Measurements from ENCODE around the gene ANAPC16.
"Not testable (repeated sequence)": the region's sequence is repeated elsewhere in the genome, so short reads cannot be mapped to it uniquely, and the experiment has no call there.

Gene ANAPC16

GRCh38 chr10:72211381-72211780 lies 4.4 kb upstream of the ANAPC16 start:
- DNase-seq (ENCODE audit: low read depth in 2 of 2), result not testable (repeated sequence)

- DNase-seq (ENCODE audit: low read depth in 2 of 2), result not testable (repeated sequence)
Observed at GRCh38 chr10:72211832-72212231, 4.0 kb upstream of the ANAPC16 start.

DNA sequence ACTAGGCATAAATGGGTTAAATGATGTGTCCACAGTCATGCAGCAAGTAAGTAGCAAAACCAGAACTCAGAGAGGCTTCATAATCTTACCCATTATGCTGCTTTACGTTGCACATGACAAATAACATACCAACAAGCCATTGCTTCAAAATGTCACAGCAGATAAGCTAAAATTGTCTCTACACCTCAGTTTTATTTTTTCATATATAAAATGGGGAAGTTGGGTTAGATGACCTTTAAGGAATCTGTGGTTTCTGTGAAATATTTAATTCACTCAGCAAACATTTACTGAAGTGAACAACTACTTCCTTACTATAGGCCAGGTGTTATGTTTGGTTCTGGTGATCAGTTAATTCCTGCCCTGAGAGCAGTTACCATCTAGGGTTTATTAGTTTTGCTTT lies 2.5 kb downstream of the ANAPC16 start:
- DNase-seq (ENCODE audit: low read depth in 2 of 2), result no peak

- DNase-seq (ENCODE audit: low read depth in 2 of 2), result no peak
Observed at GRCh38 chr10:72218726-72219125, 2.9 kb downstream of the ANAPC16 start.

DNA sequence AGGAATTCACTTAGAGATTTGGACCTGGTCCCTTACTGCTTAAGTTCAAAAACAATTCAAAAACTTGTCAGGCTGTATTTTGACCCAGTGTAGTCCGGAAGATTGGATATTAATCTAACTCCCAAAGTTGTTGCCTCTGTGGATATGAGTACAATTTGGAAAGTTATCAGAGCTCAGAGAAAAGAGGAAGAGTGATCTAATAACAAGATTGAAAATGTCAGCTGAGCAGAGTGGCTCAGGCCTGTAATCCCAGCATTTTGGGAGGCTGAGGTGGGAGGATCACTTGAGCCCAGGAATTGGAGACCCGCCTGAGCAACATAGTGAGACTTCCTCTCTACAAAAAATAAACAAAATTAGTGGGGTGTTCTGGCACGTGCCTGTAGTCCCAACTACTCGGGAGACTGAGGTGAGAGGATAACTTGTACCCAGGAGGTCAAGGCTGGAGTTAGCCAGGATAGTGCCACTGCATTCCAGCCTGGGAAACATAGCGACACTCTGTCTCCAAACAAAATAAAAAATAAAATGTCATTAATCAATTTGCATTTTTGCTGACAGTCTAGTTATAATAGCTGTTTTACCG lies 3.5 kb downstream of the ANAPC16 start:
- no peak for DNase-seq (ENCODE audit: low read depth in 2 of 2)

GRCh38 chr10:72220637-72221036 lies 4.8 kb downstream of the ANAPC16 start:
- no peak for DNase-seq (ENCODE audit: low read depth in 2 of 2)

DNA sequence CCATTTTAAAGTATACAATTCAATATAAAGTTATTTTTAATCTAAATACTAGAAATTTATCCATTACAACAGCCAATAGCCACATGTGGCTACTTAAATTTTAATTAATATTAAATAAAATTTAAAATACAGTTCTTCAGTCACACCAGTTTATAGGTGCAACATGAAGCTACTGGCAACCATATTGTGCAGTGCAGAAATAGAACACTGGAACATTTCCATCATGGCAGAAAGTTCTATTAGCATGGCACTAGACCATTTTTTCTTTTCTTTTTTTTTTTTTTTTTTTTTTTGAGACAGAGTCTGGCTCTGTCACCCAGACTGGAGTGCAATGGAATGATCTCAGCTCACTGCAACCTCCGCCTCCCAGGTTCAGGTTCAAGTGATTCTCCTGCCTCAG lies 5.5 kb downstream of the ANAPC16 start:
- no peak for DNase-seq (ENCODE audit: low read depth in 2 of 2)

- no peak for DNase-seq (ENCODE audit: low read depth in 2 of 2)
Observed at GRCh38 chr10:72223743-72224101, 7.9 kb downstream of the ANAPC16 start.

DNA sequence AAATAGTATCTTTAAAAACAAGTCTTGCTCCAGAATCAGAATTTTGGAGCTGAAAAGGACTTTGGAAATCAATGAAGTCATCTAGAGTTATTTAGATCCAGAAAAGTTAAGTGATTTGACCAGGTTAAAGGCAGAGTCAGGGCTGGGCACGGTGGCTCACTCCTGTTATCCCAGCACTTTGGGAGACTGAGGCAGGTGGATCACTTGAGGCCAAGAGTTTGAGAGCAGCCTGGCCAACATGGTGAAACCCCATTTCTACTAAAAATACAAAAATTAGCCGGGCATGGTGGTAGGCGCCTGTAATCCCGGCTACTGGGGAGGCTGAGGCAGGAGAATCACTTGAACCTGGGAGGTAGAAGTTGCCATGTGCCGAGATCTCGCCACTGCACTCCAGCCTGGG lies 8.4 kb downstream of the ANAPC16 start:
- DNase-seq (ENCODE audit: low read depth in 2 of 2), result not testable (repeated sequence)

DNA sequence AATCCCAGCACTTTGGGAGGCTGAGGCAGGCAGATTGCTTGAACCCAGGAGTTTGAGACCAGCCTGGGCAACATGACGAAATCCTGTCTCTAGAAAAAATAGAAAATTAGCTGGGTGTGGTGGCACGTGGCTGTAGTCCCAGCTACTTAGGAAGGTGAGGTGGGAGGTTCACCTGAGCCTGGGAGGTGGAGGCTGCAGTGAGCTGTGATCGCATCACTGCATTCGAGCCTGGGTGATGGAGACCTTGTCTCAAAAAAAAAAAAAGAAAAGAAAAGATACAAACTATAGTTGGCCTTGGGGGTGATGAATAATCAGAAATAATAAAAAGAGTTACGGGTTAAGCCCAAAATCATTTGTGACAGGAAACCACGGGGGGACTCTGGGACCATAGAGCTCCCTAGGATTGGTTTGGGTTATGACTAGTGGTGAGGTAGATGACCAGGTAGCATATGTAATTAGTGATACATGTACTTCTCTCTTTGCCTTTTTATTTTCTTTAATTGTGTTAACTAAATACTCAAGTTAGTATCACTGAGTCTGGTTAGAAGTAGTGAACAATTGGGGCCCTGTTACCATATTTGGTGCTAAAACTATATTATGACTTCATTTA lies 10.7 kb downstream of the ANAPC16 start:
- DNase-seq (ENCODE audit: low read depth in 2 of 2), result no peak

- DNase-seq (ENCODE audit: low read depth in 2 of 2), result no peak
Observed at GRCh38 chr10:72227826-72228225, 12.0 kb downstream of the ANAPC16 start.

- DNase-seq (ENCODE audit: low read depth in 2 of 2), result no peak
Observed at GRCh38 chr10:72228318-72228751, 12.5 kb downstream of the ANAPC16 start.

- no peak for DNase-seq (ENCODE audit: low read depth in 2 of 2)
Observed at GRCh38 chr10:72229261-72230251, 13.7 kb downstream of the ANAPC16 start.

DNA sequence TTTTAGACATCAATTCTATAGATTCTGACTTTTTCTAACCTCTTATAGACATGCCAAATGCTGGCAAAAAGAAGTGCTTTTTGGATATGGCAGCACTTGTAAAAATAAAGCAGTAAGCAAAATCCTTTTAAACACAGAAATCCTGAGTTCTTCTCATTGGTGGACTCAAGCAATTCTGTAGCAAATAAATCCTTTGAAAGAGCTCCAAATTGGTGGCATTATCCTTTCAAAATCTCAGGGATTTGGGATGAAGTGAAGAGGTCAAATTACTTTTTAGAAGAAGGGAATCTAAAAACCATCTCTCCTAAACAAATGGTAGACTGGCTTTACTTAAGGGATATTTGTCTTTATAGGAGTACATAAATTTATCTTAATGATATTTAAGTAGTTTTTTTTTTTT lies 17.8 kb downstream of the ANAPC16 start:
- DNase-seq (ENCODE audit: low read depth in 2 of 2), result no peak

- no peak for DNase-seq (ENCODE audit: low read depth in 2 of 2)
Observed at GRCh38 chr10:72234560-72235095, 18.8 kb downstream of the ANAPC16 start.

DNA sequence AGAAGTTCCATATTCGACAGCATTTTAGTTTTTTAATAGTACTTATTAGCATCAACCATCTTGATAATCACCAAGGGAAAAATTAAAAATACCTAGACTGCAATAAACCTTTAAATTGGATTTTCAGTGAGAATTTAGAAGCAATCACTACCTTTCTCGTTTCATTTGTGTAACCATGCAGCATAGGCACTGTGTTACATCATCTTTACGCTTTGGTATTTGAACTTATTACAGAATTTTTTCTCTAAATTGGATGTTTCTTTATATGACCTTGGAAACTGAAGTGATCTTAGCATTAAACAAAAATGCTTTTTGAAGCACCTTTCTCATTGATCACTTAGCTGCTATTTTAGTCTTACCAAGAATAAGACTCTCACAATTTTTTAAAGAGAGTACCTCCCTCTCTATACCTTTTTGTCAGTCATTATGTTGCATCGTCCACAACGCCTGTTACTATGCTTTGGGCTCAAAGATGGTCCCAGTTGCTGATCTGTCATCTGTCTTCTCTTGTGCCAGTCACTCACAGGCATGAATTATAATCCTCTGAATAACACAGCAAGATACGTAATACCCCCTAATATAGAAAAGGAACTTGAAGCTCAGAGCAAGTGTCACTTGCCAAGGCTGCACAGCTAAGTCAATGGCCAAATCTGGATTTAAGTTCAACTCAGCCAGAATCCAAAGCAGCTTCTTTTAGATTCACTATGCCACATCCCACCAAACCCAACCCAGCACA lies 19.9 kb downstream of the ANAPC16 start:
- DNase-seq (ENCODE audit: low read depth in 2 of 2), result no peak

DNA sequence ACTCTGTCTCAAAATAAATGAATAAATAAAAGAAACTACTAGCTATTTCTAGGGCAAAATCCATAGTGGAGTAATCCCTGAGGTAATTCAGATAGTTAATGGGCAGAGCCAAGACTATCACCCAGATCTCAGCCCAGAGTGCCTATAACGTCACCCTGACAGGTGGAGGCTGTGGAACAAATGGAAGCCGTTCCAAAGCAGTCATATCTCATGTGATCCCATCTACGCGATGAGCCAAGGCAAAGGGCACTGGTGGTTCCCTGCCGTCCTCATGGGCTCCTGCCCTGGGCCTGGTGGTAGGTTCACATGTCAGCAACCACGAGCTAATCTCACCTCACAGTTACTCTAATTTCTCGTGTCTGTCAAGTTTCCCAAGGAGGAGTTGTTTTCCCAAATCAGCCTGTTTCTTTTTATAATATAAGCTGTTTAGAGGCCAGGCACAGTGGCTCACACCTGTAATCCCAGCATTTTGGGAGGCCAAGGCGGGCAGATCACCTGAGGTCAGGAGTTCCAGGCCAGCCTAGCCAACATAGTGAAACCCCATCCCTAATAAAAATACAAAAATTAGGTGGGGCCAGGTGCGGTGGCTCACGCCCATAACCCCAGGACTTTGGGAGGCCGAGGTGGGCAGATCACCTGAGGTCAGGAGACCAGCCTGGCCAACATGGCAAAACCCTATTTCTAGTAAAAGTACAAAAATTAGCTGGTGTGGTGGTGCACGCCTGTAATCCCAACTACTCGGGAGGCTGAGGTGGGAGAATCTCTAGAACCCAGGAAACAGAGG lies 22.8 kb downstream of the ANAPC16 start:
- DNase-seq (ENCODE audit: low read depth in 2 of 2), result no peak

GRCh38 chr10:72239409-72239808 lies 23.6 kb downstream of the ANAPC16 start:
- no peak for DNase-seq (ENCODE audit: low read depth in 2 of 2)

- DNase-seq (ENCODE audit: low read depth in 2 of 2), result no peak
Observed at GRCh38 chr10:72240371-72240770, 24.6 kb downstream of the ANAPC16 start.

DNA sequence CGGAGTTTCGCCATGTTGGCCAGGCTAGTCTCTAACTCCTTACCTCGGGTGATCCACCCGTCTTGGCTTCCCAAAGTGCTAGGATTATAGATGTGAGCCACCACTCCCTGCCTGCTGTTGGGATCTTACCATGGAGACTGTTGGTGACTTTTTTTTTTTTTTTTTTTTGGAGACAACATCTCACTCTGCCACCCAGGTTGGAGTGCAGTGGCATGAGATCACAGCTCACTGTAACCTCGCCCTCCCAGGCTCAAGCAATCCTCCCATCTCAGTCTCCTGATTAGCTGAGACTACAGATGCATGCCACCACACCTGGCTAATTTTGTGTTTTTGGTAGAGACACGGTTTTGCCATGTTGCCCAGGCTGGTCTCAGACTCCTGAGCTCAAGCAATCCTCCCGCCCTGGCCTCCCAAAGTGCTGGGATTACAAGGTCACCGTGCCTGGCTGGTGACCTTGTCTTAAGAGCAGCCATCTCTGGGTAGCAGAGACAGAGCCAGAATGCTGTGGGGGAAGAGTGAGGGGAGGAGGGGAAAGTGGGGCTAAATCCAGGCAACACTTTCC lies 26.0 kb downstream of the ANAPC16 start:
- DNase-seq (ENCODE audit: low read depth in 2 of 2), result no peak

- DNase-seq (ENCODE audit: low read depth in 2 of 2), result no peak
Observed at GRCh38 chr10:72242675-72243074, 26.9 kb downstream of the ANAPC16 start.

Data from fibroblast of skin of left biceps (primary cell).